ENCODE measurements around the gene RGL1.

Gene RGL1

GRCh38 chr1:183821889-183822611, 17.1 kb downstream of the RGL1 start:
- no peak for DNase-seq (ENCODE audit: low spot score)

DNA sequence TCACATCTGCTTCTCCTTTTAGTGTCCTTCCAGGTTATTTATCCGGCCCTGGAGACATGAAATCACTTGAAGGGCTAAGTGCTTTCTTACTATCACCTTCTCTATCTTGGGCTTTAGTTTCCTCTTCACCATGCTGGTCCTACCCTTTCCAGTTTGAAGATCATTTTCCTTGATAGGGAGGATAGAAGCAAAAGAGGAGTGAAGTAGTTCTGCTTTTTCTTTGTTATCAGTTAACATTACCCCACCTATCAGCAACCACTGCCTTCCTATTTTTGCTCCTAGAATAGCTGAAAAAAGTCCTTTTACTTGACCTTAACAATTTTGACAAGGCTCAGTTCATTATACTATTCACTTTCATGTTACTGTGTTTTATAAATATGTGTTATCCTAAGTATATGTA, 19.4 kb downstream of the RGL1 start:
- no peak for DNase-seq (ENCODE audit: low spot score)

- no peak for DNase-seq (ENCODE audit: low spot score)
Observed at GRCh38 chr1:183827801-183828200, 22.9 kb downstream of the RGL1 start.

GRCh38 chr1:183830389-183830788, 25.5 kb downstream of the RGL1 start:
- no peak for DNase-seq (ENCODE audit: low spot score)

GRCh38 chr1:183831311-183831710, 26.4 kb downstream of the RGL1 start:
- no peak for DNase-seq (ENCODE audit: low spot score)

DNA sequence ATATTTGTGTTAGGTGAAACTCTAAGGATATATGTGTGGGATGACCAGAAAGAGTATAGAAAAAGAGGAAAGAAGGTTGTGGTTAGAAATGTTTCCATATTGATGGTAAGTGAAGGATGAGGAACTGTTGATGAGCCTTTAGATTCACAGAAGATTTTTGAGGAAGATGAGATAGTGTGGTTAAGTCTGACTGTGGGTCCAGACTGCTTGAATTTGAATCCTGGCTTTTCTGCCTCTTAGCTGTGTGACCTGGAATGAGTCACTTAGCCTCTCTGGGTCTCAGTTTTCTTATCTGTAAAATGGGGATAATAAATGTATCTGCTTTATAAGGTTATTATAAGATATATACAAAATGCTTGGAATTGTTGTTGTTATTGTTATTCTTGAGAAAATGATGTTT, 27.5 kb downstream of the RGL1 start:
- no peak for DNase-seq (ENCODE audit: low spot score)

DNA sequence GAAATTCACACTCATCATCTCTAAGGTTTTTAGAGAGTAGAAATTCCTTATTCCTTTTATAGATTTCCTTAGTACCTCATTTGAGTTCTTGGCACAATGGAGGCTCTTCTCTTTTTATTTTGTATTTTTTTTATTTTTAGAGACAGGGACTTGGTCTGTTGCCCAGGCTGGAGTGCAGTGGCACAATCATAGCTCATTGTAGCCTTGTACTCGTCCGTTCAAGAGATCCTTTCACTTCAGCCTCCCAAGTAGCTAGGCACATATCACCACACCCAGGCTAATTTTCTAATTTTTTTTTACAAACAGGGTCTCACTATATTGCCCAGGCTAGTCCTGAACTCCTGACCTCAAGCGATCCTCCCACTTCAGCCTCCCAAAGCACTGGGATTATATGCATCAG, 29.6 kb downstream of the RGL1 start:
- DNase-seq (ENCODE audit: low spot score): no peak

DNA sequence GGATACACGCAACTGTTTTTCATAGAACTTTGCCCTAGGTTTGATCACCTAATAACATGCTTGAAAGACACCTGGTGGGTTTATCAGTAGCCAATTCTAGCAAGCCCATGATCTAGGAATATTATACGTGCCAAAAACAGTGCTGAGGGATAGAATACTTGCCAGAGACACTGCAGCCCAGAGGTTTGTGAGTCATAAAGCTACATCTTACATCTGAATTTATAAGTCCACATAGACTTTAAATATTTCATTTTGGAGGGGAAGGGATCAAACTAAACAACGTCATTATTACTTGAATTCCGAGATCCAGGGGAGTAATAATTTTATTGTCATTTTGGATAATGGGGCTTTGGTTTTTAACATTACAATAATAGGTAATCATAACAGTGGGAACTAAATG, 31.7 kb downstream of the RGL1 start:
- DNase-seq (ENCODE audit: low spot score): no peak

DNA sequence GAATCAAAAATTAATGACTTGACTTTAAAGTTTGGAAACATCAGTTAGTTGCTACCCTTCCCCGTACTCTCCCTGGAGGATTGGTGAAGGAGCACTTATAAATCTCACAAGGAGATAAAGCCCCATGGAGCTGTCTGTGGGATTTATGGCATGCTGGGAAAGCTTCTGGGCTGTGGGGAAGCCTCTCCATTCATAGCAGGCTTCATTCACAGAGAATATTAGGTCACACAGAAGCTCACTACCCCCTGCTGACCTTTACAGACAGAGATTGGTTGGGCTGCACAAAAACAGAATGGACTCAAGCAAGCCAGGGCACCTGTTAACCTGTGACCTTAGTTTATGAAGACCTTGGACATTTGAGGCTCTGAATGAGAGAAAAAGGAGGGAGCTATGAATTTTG, 32.1 kb downstream of the RGL1 start:
- DNase-seq (ENCODE audit: low spot score): no peak

- no peak for DNase-seq (ENCODE audit: low spot score)
Observed at GRCh38 chr1:183838221-183838620, 33.3 kb downstream of the RGL1 start.

GRCh38 chr1:183840140-183840539, 35.2 kb downstream of the RGL1 start:
- no peak for DNase-seq (ENCODE audit: low spot score)

DNA sequence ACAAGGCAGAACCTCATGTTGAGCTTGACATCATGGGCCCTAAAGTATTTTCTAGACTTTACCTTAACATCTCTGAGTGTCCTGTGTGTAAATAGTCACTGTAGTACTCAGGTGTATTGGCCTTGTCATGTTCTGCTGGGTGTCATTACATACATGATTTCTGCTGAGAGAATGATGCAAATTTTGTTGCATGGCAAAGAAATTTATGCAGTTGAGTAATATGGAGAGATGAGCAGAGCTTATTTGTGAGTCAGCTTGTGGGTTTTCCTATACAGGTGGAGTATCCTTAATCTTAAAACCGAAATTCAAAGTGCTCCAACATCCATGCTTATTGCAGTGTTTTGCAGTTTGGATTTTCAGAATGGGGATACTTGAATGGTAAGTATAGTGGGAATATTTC, 36.6 kb downstream of the RGL1 start:
- peak; percentile 73 for DNase-seq (ENCODE audit: low spot score)

DNA sequence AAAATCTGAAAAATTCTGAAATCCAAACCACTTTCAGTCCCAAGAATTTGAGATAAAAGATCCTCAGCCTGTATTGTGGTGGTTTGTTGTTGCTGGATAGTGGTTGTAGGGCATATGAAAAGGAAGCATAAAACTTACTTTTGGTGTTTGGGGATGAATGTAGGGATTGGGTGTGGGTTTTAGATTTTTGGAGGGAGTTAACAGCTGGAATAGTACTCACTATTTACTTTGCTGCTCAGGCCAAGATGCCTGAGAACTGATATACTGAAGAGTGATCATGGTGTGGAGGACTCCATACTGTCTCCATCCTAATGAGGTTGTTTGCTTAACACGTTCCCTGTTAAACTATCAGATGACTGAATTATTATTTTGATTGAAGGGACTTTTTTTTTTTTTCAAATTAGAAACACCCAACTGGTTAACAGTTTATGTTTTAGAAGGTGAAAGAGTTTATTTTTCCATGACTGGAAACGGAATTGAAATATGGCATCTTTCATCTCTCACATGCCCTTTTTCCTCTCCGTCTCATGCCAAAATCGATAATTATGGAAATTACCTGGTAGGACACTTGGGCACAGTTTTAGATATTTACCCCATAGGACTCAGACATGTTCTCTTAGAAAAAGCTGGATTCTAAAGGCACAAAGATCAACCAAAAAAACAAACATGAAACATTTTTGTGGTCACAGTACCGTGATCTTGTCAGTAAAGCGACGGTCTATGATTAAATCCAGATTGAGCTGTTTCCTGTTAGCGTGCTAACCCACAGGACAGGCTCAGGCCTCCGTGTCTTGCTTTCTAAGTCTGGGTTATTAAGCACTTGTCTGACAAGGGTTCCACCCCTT, 37.3 kb downstream of the RGL1 start:
- DNase-seq (ENCODE audit: low spot score): peak; percentile 85

DNA sequence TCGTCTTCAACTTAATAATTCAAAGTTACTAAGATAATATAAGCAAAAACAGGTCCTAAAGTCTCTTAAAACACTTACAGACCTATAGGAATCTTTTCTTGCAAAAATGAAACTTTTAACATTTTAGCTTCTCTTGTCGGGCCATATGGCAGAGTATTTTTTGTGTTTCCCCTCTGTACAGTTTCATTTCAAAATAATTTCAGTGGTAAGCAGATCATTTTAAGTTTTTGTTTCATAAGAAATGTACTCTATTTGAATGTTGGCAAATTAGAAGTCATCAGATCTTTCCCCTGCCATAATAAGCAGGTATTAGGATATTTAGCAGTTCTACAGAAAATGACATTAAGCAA, 37.9 kb downstream of the RGL1 start:
- no peak for DNase-seq (ENCODE audit: low spot score)

GRCh38 chr1:183844806-183845205, 39.9 kb downstream of the RGL1 start:
- DNase-seq (ENCODE audit: low spot score): no peak

GRCh38 chr1:183845681-183846080, 40.8 kb downstream of the RGL1 start:
- DNase-seq (ENCODE audit: low spot score): peak; percentile 14

DNA sequence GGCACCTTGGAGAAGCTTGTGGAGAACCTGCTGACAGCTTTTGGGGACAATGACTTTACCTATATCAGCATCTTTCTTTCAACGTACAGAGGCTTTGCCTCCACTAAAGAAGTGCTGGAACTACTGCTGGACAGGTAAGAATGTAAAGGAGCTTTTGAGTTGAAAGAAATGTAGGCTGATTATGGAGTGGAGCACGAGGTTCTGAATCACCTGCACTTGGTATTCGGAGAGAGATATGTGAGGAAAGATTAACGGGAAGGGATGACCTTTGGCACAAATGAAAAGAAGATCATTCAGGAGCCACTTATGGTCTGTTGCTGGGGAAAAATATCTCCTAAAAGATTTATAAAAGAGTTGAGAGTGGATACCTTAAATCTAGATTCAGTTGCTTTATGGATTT, 42.7 kb downstream of the RGL1 start:
- no peak for DNase-seq (ENCODE audit: low spot score)

DNA sequence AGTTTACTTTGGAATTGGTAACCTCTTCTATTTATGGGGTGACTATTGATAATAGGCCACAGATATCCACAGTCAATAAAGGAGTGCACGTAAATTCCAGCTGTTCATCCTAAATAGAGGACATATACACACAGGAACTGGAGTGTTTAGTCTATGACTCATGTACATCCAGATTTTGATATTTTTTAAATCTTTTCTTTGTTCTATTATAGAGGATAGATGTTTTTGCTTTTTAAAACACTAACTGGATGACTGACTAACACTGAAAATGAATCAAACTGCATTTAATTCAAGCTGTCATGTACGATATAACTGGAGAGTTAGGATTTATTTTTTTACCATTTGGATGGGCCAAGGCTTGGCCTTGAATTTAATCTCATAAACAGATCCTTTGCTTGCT, 45.9 kb downstream of the RGL1 start:
- DNase-seq (ENCODE audit: low spot score): no peak

GRCh38 chr1:183859119-183859518, 54.2 kb downstream of the RGL1 start:
- no peak for DNase-seq (ENCODE audit: low spot score)

DNA sequence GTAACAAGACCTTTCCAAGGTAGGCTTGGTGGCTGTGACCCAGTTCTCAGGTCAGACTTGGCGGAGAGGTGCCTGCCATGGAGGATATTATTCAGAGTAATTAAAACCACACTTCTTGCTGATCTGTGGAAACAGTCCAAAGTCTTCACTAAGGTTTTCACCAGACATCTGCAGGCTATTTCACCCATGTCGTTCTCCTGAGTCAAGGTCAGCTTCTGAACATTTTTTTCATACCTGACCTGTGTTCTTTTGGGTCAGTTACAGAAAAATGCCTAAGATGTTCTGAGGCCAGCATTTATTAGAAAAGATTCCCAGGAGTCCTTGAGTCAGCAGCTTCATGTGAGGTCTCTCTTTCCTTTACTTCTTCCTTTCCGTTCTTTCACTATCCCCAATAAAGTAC, 54.9 kb downstream of the RGL1 start:
- DNase-seq (ENCODE audit: low spot score): no peak

GRCh38 chr1:183862967-183863366, 58.0 kb downstream of the RGL1 start:
- DNase-seq (ENCODE audit: low spot score): no peak

GRCh38 chr1:183863852-183864251, 58.9 kb downstream of the RGL1 start:
- no peak for DNase-seq (ENCODE audit: low spot score)

DNA sequence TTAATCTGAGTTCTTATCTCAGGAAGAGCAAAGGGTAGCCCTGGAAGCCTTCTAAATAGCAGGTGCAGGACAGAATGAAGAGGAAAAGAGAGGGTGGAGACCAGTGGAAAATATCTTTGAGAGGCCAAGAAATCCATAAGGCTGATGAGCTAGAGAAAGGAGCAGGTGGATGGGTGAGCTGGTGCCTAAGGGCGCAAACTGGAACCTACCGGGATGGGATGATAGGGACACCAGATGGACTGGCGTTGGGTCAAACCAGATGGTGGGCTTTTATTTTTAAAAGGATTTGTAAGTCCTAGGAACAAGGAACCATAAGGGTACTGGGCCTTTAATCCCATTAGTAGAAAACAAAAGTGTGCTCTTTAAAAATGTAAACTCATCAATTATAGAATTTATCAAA, 59.7 kb downstream of the RGL1 start:
- no peak for DNase-seq (ENCODE audit: low spot score)

DNA sequence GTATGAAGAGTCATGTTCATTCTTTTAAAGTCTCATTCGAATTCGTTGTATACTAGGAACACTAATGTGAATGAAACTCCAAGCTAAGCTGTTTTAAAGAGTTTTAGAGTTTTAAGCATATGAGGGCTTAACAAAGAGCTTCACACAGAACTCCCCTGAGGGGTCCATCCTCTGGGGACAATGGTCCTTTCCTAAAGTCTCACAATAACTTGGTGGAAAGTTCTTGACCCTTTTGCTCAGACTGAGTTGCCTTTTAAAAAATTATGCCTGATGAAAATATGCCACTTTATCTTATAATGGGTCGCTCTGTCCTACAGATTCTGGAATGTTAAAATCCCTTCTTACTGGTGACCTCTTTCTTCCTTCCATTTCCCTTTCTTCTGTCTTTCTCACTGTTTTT, 64.3 kb downstream of the RGL1 start:
- no peak for DNase-seq (ENCODE audit: low spot score)
